Adrenal gland (tissue), 12 donors: Measurements from ENCODE around the gene SH3RF2. TPM values are rescaled to one million over a fixed set of nuclear protein-coding genes. Genes with fewer than 3 reads are reported as not detected.
"Not testable (repeated sequence)": the region's sequence is repeated elsewhere in the genome, so short reads cannot be mapped to it uniquely, and the experiment has no call there.

ENCODE experiments used
- DNase-seq, 7 donors: peaks; one replicate each; pipeline ENCODE4 v3.0.0-alpha.2; 2019 to 2020
- H3K27ac ChIP-seq, 5 donors: fragments of 200-600 bp; sonication (generic) in 4 of 5; 1 replicate in 3 of 5; 2 replicates in 2 of 5; pipeline versions ENCODE4 v1.5.1 to v1.8.0; 2016 to 2020; ENCODE audit warnings: mild to moderate bottlenecking in 1 of 5
- H3K27me3 ChIP-seq: fragments of 200-600 bp; 2 replicates; pipeline ENCODE4 v1.8.0; 2021
- H3K36me3 ChIP-seq, 2 donors: fragments of 200-600 bp; replicated peaks in 1 of 2; 1 replicate in 1 of 2; 2 replicates in 1 of 2; pipeline versions ENCODE4 v1.5.1 to v1.8.0; 2018 to 2022
- H3K4me1 ChIP-seq, 2 donors: fragments of 200-600 bp; replicated peaks in 1 of 2; 1 replicate in 1 of 2; 2 replicates in 1 of 2; pipeline versions ENCODE4 v1.5.1 to v1.8.0; 2018 to 2021
- H3K4me3 ChIP-seq, 4 donors: fragments of 200-600 bp; sonication (generic) in 3 of 4; one replicate each; pipeline ENCODE4 v1.5.1; 2016 to 2018
- H3K9me3 ChIP-seq, 3 donors: fragments of 200-600 bp; sonication (generic) in 1 of 3; replicated peaks in 1 of 3; 1 replicate in 2 of 3; 2 replicates in 1 of 3; pipeline versions ENCODE4 v1.5.1 to v1.8.0; 2016 to 2021
- CTCF ChIP-seq, 6 experiments: fragments of 450-650 bp in 4 of 6; fragments of 200-600 bp in 2 of 6; sonication (generic) in 1 of 6; IDR thresholded peaks; 1 replicate in 5 of 6; 2 replicates in 1 of 6; pipeline versions ENCODE4 v1.5.1 to v1.8.0; 2016 to 2021; ENCODE audit warnings: antibody characterized with exemption in 6 of 6, mild to moderate bottlenecking in 2 of 6, moderate library complexity in 1 of 6
- POLR2A ChIP-seq, 2 donors: fragments of 450-650 bp; IDR thresholded peaks; one replicate each; pipeline ENCODE4 v1.6.1; 2017; ENCODE audit warnings: antibody characterized with exemption in 2 of 2, mild to moderate bottlenecking in 2 of 2, moderate library complexity in 1 of 2
- WGBS, 4 donors: extraction: QIAGEN DNeasy Blood & Tissue Kit in 2 of 4; methylation state at CpG; one replicate each; pipeline versions ENCODE4 v1.1.5 to v1.1.7; 2013 to 2017; 5-methylcytosine and 5-hydroxymethylcytosine counted together
- intact Hi-C, 2 donors: fragments of 100-400 bp; cut with DNase I; formaldehyde crosslinking; loops; one replicate each; pipeline versions ENCODE4 v1.14.1 to v1.15.0; 2022 to 2023
- polyA plus RNA-seq, 3 donors: library from polyadenylated mRNA; stranded (reverse); fragments of 200-250 nt in 2 of 3; fragments of 350-450 nt in 1 of 3; fragmentation: Illumina TruSeq in 1 of 3; extraction: RNeasy Lipid Tissue Mini Kit (QIAGEN cat#74804) in 1 of 3; gene quantifications; one replicate each; pipeline ENCODE4 v1.2.3, GENCODE V29; 2013 to 2014
- total RNA-seq, 9 donors: library from RNA; depleted of rRNA in 4 of 9; stranded (reverse); fragments of >200 nt in 4 of 9; fragments of 120-200 nt in 1 of 9; fragmentation: NEBNext Ultra II Directional in 1 of 9; extraction: Animal tissue kit (Norgen Biotek cat#: 25700) in 1 of 9; gene quantifications; one replicate each; pipeline versions ENCODE4 v1.1.0 to v1.2.4, GENCODE V29; 2013 to 2023
- donor health status: healthy with polysubstance abuse.
- donor health status: Bipolar disorder and iron deficiency.
- donor health status: DM: yes; HTN: yes; CAD: no.
- donor health status: DM: no; HTN: no; CAD: no.
- donor health status: DM: no; HTN: no; CAD: no.
- donor health status: DM: yes; HTN: yes; CAD: no.

The SH3RF2 gene
- total and polyA plus RNA-seq, 12 donors, result 0.60 to 3.8 (median 1.2) TPM

DNA sequence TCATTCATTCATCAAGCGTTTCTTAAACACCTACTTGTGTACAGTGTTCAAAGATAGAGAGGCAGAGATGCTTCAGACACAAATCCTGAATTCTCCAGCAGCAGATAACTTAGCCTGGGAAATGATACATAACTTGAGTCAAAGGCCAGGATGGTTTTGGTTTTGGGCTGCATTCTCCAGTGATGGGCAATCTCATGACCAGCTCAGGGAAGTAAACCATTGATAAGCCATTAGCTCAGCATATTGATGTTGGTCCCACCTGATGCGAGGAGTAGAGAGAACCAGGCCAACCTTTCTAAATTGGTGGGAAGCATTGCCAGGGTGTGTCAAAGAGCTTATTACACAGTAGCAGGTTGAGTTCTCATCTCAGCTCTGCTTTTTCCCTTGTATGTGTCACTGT, 53.0 kb downstream of the SH3RF2 start:
- TF ChIP-seq CTCF (IDR thresholded peaks at IDR 0.05), result no peak
- TF ChIP-seq POLR2A (IDR thresholded peaks at IDR 0.05), result no peak
- H3K36me3 ChIP-seq, result no peaks in the 10 kb centered on the region
- H3K4me3 ChIP-seq, result no peak overlapping the region
- no peak for DNase-seq
- WGBS, 4 donors, result 84 to 95% (median 92%) methylated on average over 2 of the region's 2 CpGs
- H3K27ac ChIP-seq, result no peak overlapping the region
- H3K4me1 ChIP-seq, result no peaks in the 10 kb centered on the region
- intact Hi-C loops, result no loop called here
- H3K9me3 ChIP-seq, result no peaks in the 10 kb centered on the region
- no peaks in the 10 kb centered on the region for H3K27me3 ChIP-seq

- 85 to 100% (median 94%) methylated on average over 2 of the region's 2 CpGs for WGBS, 4 donors
- H3K27ac ChIP-seq, result no peak overlapping the region
- no peak for TF ChIP-seq CTCF (IDR thresholded peaks at IDR 0.05)
- no peak for TF ChIP-seq POLR2A (IDR thresholded peaks at IDR 0.05)
- no peak for DNase-seq
- no peak overlapping the region for H3K4me3 ChIP-seq
- H3K27me3 ChIP-seq, result no peaks in the 10 kb centered on the region
- H3K36me3 ChIP-seq, result no peaks in the 10 kb centered on the region
- H3K4me1 ChIP-seq, result no peaks in the 10 kb centered on the region
- intact Hi-C loops, result no loop called here
- H3K9me3 ChIP-seq, result no peaks in the 10 kb centered on the region
Observed at GRCh38 chr5:145990170-145990569, 53.8 kb downstream of the SH3RF2 start.

GRCh38 chr5:145991044-145991575, 54.7 kb downstream of the SH3RF2 start:
- WGBS, 4 donors, result 63 to 80% (median 70%) methylated on average over 3 of the region's 3 CpGs
- TF ChIP-seq CTCF (IDR thresholded peaks at IDR 0.05) (no peak), POLR2A (IDR thresholded peaks at IDR 0.05) (no peak)
- Histone ChIP-seq H3K4me1 (no peaks in the 10 kb centered on the region), H3K27me3 (no peaks in the 10 kb centered on the region), H3K27ac (no peak overlapping the region), H3K4me3 (no peak overlapping the region), H3K36me3 (no peaks in the 10 kb centered on the region), H3K9me3 (no peaks in the 10 kb centered on the region)
- intact Hi-C loops, result no loop called here
- no peak for DNase-seq

DNA sequence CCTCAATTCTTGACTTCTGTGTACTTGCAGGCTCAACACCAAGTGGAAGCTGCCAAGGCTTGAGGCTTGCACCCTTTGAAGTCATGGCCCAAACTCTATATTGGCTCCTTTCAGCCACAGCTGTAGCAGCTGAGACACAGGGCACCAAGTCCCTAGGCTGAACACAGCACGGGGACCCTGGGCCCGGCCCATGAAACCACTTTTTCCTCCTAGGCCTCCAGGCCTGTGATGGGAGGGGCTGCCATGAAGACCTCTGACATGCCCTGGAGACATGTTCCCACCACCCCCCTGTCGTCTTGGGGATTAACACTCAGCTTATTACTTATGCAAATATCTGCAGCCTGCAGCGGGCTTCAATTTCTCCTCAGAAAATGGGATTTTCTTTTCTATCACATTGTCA, 57.2 kb downstream of the SH3RF2 start:
- WGBS, 4 donors, result 87 to 100% (median 92%) methylated on average over 2 to 4 of the region's 4 CpGs
- H3K4me3 ChIP-seq, H3K4me1 ChIP-seq, H3K36me3 ChIP-seq, H3K9me3 ChIP-seq, H3K27ac ChIP-seq, DNase-seq, H3K27me3 ChIP-seq, intact Hi-C loops: not testable (repeated sequence)

GRCh38 chr5:145996135-145996534, 59.8 kb downstream of the SH3RF2 start:
- TF ChIP-seq CTCF (IDR thresholded peaks at IDR 0.05) (no peak), POLR2A (IDR thresholded peaks at IDR 0.05) (no peak)
- Histone ChIP-seq H3K4me3 (no peak overlapping the region), H3K27ac (no peak overlapping the region), H3K4me1 (no peaks in the 10 kb centered on the region), H3K9me3 (no peaks in the 10 kb centered on the region), H3K27me3 (no peaks in the 10 kb centered on the region), H3K36me3 (no peaks in the 10 kb centered on the region)
- intact Hi-C loops, result no loop called here
- WGBS, 4 donors, result 56 to 59% (median 57%) methylated on average over 6 of the region's 6 CpGs
- no peak for DNase-seq
